ENCODE data around the gene EVPLL. TPM values are rescaled to one million over a fixed set of nuclear protein-coding genes. Genes with fewer than 3 reads are reported as not detected.
"Not testable (repeated sequence)": the region's sequence is repeated elsewhere in the genome, so short reads cannot be mapped to it uniquely, and the experiment has no call there.

Gene EVPLL
- total RNA-seq, result not detected

GRCh38 chr17:18377437-18378204 lies at the start of gene EVPLL:
EVPLL (plus strand) TSS chr17:18377778; CDS start chr17:18380938, 3,160 bp downstream.
- DNase-seq (ENCODE audit: low spot score), result no peak
- intact Hi-C loops (cut with DNase I), result no loop called here
- ATAC-seq, result peak; percentile 40

DNA sequence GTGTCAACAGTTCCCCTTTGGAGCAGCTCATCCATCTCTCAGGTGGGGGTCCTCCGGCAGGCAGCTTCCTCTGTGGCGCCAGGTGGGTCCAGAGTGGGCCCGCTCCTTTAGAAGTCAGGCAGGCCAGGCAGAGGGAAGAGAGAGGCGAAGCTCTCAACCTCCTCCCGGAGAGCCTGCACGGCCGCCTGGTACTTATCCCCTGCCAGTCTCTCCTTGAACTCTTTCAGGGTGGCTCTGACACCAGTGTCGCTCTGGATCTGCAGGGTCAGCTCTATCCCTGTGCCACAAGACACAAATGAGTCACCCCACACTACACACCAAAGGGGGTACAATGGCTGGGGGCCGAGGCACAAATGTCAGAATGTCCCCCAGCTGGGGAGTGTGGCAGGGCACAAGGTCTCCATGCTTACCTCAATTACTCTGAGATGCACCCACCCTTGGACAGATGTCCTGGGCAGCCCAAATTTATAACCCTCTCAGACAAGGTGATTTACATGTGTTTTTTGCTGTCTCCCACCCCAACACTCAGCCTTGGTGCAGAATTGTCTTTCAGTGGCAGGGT lies 48.9 kb upstream of the EVPLL start:
- intact Hi-C loops (cut with DNase I), result no loop called here
- ATAC-seq (no peak), DNase-seq (ENCODE audit: low spot score) (no peak)

GRCh38 chr17:18331879-18332278 lies 45.7 kb upstream of the EVPLL start:
- intact Hi-C loops (cut with DNase I), result no loop called here
- ATAC-seq, result no peak
- no peak for DNase-seq (ENCODE audit: low spot score)

GRCh38 chr17:18332909-18333489 lies 44.6 kb upstream of the EVPLL start:
- ATAC-seq, result no peak
- intact Hi-C loops (cut with DNase I), result no loop called here

GRCh38 chr17:18338158-18338557 lies 39.4 kb upstream of the EVPLL start:
- intact Hi-C loops (cut with DNase I), result not testable (repeated sequence)

More at GRCh38 chr17:18332909-18333489, 44.6 kb upstream of the EVPLL start:
- no peak for DNase-seq (ENCODE audit: low spot score)

GRCh38 chr17:18339933-18340332 lies 37.6 kb upstream of the EVPLL start:
- intact Hi-C loops (cut with DNase I), result no loop called here
- no peak for ATAC-seq
- DNase-seq (ENCODE audit: low spot score), result no peak

More at GRCh38 chr17:18338158-18338557, 39.4 kb upstream of the EVPLL start:
- not testable (repeated sequence) for ATAC-seq; DNase-seq (ENCODE audit: low spot score)

DNA sequence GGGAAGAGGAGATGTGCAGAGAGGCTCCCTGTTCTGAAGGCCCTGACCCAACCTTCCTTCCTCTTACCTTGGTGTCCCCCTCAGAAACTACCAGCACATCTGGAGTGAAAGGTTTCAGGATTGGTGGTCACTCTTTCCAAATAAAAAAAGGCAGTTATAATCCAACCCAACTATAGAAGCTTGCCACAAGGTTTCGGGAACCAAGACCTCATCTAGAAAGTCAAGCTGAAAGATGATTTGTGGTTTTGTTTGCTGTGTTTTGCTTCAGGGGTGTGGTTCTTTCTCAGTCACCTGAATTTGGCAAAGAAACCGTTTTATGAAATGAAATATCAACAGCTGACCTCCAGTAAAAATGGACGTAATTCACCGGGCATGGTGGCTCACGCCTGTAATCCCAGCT lies 33.6 kb upstream of the EVPLL start:
- intact Hi-C loops (cut with DNase I), result no loop called here
- no peak for ATAC-seq
- no peak for DNase-seq (ENCODE audit: low spot score)

- no peak for DNase-seq (ENCODE audit: low spot score)
- no peak for ATAC-seq
- intact Hi-C loops (cut with DNase I), result no loop called here
Observed at GRCh38 chr17:18353541-18353940, 24.0 kb upstream of the EVPLL start.

GRCh38 chr17:18356624-18357023 lies 21.0 kb upstream of the EVPLL start:
- DNase-seq (ENCODE audit: low spot score) (no peak), ATAC-seq (peak; percentile 90)
- intact Hi-C loops (cut with DNase I), result no loop called here

GRCh38 chr17:18360518-18360917 lies 17.1 kb upstream of the EVPLL start:
- intact Hi-C loops (cut with DNase I), result no loop called here
- ATAC-seq (no peak), DNase-seq (ENCODE audit: low spot score) (no peak)

DNA sequence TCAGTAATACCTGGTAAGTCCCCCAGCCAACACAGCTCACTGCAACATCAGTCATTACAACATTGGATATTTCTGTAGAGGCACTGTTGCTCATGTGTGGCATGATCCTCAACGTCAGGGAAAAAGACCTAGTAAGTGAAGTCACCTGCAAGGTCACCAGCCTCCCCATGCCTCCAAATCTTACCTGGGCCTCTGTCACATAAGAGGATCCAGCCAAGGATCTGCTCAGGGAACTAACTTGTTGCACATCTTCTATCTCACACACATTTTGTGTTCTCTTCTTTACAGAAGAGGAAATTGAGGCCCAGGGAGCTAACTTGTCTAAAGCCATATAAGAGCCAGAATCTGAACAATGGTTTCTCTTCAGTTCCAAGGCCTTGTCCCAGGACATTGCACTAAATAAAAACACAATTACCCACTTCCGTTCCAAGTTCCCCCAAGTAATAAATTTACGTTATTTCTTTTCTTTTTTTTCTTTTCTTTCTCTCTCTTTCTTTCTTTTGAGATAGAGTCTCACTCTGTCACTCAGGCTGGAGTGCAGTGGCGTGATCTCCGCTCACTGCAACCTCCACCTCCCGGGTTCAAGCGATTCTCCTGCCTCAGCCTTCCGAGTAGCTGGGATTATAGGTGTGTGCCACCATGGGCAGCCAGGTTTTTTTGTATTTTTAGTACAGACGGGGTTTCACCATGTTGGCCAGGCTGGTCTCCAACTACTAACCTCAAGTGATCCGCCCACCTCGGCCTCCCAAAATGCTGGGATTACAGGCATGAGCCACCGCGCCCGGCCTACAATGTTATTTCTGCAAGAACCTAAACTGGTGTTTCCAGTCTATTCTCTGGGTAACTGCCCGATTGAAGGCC lies 15.5 kb upstream of the EVPLL start:
- intact Hi-C loops (cut with DNase I), result no loop called here
- no peak for ATAC-seq
- DNase-seq (ENCODE audit: low spot score), result no peak

DNA sequence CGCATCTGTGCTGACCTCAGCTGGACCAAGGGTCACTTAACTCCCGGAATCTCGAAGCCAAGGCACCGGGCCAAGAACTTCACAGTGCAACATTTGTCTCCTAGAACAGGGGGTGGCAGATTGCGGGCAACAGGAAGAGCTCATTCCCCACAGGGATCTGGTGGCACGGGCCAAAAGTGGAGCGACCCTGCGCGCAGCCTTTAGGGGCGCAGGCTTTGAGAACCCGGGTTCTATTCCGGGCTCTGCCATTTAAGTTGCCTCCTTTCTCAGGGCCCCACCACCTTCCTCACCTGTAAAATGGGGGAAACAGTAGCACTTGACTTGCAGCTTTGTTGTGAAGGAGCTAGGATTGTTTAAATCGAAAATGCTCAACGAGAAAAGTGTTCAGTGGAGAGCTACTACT lies 14.9 kb upstream of the EVPLL start:
- DNase-seq (ENCODE audit: low spot score) (peak; percentile 88), ATAC-seq (peak; percentile 63)
- intact Hi-C loops (cut with DNase I), result no loop called here

DNA sequence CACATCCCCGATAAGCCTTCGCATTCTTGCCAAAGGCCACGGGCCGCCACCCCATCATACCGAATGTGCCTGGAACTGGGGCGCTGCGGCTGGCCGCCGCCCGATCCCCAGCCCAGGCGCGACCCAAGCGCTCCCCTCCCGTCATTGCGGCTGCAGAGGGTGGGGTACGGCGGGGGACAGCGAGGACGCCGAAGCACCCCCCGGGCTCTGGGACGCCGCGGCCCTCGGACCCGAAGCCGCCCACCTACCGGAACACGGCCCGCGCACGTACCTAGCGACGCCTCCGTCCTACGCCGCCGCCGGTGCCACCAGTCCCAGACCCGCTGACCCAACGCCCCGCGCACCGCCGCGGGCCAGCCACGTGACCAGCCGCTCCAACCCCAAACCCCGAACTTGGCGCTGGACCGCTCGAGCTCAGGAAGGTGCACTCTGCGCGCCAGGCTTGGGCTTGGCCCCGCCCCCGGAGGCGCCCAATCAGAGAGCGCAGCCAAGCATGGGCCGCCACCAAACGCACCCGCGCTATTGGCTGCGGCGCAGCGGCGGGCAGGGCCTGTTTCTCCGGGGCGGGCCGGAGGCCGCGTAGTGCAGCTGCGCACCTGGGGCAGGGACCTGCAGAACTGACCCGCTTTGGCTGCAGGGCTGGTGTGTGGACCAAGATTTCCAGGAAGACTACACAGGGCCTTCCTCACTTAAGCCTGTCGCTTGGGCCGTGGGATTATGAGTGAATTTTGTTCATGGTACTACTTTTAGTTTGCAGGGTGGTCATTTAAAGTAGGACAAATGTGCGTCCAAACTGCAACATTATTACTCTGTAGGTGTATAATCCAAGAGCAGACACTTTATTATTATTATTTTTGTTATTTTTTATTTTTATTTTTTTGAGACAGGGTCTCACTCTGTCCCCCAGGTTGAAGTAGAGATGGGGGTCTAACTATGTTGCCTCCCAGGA lies 14.2 kb upstream of the EVPLL start, which contains the start of gene SHMT1:
Gene SHMT1, minus strand, starts transcription at position 450 of the 949 bp plus-strand sequence. CDS start 7,569 bp downstream, outside the sequence.
- intact Hi-C loops (cut with DNase I), result no loop called here
- ATAC-seq (peak; percentile 100), DNase-seq (ENCODE audit: low spot score) (peak; percentile 95)

- ATAC-seq, result no peak
- intact Hi-C loops (cut with DNase I), result no loop called here
- DNase-seq (ENCODE audit: low spot score), result no peak
Observed at GRCh38 chr17:18364166-18364565, 13.4 kb upstream of the EVPLL start.

DNA sequence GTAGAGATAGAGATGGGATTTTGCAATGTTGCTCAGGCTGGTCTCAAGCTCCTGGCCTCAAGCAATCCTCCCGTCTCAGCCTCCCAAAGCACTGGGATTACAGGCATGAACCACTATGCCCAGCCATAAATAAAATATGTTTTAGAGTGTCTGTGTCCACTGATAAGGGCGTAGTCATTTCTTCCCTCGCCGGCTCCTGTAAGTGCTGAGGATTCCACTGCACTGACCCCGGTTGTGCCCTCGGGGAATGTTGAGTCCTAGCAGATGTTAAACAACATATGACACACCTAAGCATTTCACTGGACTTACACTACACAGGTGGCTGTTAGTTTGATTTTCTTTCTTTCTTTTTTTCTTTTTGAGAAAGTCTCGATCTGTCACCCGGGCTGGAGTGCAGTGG lies 8.6 kb upstream of the EVPLL start:
- intact Hi-C loops (cut with DNase I), result no loop called here

GRCh38 chr17:18370761-18371160 lies 6.8 kb upstream of the EVPLL start:
- intact Hi-C loops (cut with DNase I), result no loop called here
- ATAC-seq, result no peak

More for the DNA sequence above, 8.6 kb upstream of the EVPLL start:
- DNase-seq (ENCODE audit: low spot score) (no peak), ATAC-seq (no peak)

GRCh38 chr17:18371455-18371854 lies 6.1 kb upstream of the EVPLL start:
- intact Hi-C loops (cut with DNase I), result no loop called here
- DNase-seq (ENCODE audit: low spot score) (no peak), ATAC-seq (no peak)

More at GRCh38 chr17:18370761-18371160, 6.8 kb upstream of the EVPLL start:
- DNase-seq (ENCODE audit: low spot score), result no peak

DNA sequence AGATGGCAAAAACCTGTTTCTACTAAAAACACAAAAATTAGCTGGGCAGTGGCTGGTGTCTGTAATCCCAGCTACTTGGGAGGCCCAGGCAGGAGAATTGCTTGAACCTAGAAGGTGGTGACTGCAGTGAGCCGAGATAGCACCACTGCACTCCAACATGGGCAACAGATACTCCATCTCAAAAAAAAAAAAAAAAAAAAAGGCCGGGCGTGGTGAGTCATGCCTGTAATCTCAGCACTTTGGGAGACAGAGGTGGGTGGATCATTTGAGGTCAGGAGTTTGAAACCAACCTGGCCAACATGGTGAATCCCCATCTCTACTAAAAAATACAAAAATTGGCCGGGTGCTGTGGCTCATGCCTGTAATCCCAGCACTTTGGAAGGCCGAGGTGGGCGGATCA lies 4.4 kb upstream of the EVPLL start:
- DNase-seq (ENCODE audit: low spot score); ATAC-seq; intact Hi-C loops (cut with DNase I): not testable (repeated sequence)

Data from sciatic nerve (tissue), 2 donors.